T follicular helper cell (primary cell): ENCODE data around the gene ROBO1.

Experiments used
- DNase-seq: peaks from one replicate; pipeline ENCODE4 v3.0.0-alpha.2; 2020; ENCODE audit warnings: low read depth

The ROBO1 gene

DNA sequence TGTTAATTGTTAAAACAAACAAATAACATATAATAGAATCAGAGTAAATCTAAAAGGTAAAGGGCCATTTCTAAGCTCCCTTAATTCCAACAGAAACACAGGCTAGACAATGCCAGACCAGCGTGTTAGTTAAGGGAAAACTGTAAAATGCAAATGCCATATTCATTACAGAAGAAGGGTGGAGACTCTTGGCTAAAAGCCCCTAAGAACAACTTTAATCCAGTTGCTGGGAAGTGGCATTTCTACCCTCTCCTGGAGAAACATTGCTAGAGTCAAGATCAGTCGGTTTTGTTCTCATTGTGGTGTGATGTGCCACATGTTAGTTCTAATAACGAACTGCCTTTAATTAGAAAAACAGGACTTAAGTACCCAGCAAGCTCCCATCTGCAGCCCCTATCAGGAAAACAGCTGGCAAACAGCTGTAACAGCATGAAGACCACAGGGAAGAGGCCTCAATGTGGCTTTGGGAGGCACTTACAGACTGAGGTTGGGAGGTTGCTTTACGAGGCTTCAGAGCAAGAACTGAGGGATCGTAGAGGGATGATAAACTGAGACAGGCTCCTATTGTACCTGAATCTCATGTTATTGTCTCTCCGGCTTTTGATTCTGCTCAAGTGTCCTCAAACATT is 1134.8 kb downstream of the ROBO1 start:
- no peak for DNase-seq

DNA sequence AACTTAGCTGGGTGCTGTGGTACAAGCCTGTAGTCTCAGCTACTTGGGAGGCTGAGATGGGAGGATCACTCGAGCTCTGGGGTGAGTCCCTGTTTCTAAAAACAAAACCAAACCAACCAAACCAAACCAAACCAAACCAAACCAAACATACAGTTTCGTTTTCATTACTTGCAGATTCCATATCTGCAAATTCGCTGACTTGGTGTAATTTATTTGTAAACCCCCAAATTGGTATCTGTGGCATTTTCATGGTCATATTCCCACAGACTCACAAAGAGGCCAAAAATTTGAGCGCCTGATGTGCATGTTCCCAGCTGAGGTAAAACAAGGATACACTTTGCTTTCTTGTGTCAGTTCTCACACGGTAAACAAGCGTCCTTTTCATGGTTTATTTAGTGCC is 1138.3 kb downstream of the ROBO1 start:
- no peak for DNase-seq

DNA sequence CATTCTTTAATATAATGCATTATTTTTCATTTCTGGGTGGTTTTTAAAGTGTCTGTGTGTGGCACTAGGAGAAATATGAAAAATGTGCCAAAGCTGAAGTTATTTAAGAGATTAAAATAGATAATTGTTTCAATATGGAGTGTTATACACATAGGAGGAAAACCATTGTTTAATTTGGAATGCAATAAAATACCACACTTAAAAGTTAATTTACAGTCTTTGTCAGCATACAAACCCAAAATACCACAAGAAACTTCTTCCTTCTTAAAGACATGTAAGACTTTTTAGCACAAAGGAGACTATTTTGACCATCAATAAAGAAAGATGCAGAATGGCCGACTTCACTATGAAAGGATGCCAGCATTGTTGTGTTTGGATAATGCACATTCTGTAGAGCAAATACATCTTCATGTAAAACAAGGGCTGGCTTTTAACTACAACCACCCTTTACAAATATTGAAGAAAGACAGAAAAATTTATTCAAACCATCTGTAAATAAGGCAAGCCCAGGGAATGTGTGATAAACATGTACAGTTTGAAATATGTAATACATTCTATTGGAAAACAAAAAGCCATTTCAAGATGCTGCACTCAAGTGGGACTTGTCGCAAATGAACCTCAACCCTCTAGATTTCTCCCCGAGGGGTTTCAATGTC is 1146.6 kb downstream of the ROBO1 start:
- no peak for DNase-seq

- no peak for DNase-seq
Measured at GRCh38 chr3:78614486-78614885, 1153.3 kb downstream of the ROBO1 start.

DNA sequence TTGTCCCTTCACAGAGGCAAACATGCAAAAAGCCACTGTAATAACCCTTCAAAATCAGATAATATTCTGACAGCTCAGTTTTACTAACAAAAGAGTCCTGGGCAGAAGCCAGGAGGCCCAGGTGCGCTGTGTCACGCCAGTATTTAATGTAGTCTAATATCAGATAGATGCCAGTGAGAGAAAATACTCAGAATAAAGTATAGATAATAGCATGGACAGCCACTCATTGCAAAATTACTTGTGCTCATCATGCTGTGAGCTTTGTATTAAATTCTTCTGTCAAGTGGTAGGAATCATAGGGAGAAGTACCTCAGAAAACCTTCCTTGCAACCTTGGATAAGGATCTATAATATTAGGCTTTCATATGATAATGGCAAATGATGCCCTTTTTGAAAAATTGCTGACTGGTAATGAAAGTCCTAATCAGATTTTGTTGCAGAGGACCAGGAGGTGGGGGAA is 1154.3 kb downstream of the ROBO1 start:
- no peak for DNase-seq

GRCh38 chr3:78611278-78611677 is 1156.5 kb downstream of the ROBO1 start:
- DNase-seq, result no peak

GRCh38 chr3:78610462-78611125 is 1157.2 kb downstream of the ROBO1 start:
- no peak for DNase-seq

DNA sequence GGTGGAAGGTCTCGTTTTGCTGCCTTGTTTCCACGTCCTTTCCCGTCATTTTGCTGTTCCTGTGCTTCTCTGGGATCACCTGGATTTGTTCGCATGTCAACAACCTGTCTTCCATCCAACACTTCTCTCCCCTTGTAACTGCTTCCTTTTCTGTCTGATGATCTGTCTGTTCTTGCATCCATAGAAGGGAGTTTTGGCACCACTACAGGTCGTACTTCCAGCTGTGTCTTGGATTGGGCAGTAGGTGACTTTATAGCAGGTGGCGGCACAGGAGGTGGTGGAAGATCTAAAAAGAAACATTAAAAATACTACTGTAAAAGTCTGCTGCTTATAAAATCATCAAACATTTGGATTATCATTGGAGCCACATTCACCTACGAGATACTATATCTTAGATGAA is 1161.0 kb downstream of the ROBO1 start:
- DNase-seq, result no peak

- DNase-seq, result no peak
Measured at GRCh38 chr3:78605178-78605577, 1162.6 kb downstream of the ROBO1 start.

GRCh38 chr3:78604341-78604740 is 1163.5 kb downstream of the ROBO1 start:
- DNase-seq, result no peak

DNA sequence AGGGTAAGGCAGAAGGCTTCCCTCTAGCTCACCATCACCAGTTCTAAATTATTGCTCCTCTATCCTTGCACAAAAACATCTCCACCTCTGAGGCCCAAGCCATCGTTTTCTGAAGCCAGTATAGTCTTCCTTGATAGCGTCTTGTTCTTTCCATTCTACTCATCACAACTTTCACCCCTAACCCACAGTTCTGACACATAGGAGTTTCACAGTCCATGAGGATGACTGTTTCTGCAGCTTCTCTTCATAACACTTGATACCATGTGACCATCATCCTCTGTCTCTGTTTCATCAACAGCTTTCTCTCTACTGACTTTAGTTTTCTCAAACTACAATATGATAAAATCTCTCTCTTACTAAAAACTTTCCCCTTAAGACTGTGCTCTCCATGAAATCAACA is 1166.5 kb downstream of the ROBO1 start:
- DNase-seq, result no peak

GRCh38 chr3:78589778-78590177 is 1178.0 kb downstream of the ROBO1 start:
- no peak for DNase-seq

DNA sequence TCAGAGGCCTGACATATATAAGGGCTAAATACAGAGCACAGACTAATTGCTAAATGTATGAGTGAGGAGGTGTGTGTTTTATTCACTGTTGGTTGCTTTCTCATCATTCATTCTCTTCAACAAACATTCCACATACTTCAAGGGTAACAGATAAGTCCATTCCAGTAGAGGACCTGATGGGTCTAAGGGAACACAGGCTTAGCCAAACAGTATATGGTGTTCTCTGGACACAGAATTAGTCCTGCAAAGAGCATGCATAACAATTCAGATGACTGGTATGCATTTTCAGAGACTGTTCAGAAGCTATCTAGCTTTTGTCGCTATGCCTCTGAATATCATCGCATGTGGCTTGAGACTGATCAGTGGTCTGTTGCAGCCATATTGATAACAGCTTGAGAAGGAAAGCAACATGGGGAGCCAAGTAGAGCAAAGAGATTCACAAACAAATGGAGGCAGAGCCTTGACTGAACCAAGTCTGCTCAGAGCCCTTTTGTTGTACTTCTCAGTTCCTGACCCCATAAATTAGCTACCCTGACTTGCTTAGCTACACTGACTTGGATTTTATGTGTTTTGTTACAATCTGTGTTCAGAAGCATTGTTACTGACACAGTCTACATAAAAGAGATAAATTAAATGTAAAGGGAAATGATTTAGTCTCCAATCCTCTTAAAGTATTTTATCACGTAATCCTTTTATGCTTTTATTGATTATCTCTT is 1178.7 kb downstream of the ROBO1 start:
- no peak for DNase-seq

GRCh38 chr3:78580681-78581080 is 1187.1 kb downstream of the ROBO1 start:
- DNase-seq, result no peak

GRCh38 chr3:78571486-78571885 is 1196.3 kb downstream of the ROBO1 start:
- no peak for DNase-seq

- DNase-seq, result no peak
Measured at GRCh38 chr3:78570496-78570895, 1197.3 kb downstream of the ROBO1 start.

GRCh38 chr3:78569804-78570203 is 1198.0 kb downstream of the ROBO1 start:
- no peak for DNase-seq

DNA sequence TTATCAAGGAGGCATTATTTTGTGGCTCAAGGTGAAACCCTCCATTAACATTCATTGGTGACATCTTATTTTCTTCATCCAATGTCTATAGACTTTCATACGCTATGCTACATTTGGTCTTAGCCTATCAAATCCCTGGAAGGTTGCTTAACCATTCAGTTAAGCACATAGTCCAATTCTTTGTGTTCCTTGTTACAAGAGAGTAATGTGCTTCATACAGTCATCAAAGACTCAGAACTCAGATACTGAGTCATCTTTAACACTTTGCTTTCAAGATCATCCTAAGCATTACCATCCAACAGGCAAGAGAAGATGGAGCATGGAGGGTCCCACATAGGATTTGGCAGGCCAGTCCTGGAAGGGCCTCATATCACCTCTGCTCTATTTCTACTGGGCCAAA is 1202.1 kb downstream of the ROBO1 start:
- DNase-seq, result no peak

- no peak for DNase-seq
Measured at GRCh38 chr3:78562328-78562727, 1205.5 kb downstream of the ROBO1 start.
